T-cell (primary cell): ENCODE data around the gene THSD8. TPM values are rescaled to one million over a fixed set of nuclear protein-coding genes. Genes with fewer than 3 reads are reported as not detected.

Experiments
- ATAC-seq, 4 experiments: fragments of 200-7000 bp in 3 of 4; fragments of 150-1000 bp in 1 of 4; cut with Tn5 transposase; replicated peaks in 1 of 4; 1 replicate in 3 of 4; 2 replicates in 1 of 4; pipeline ENCODE4 v1.10.0; 2021; ENCODE audit warnings: moderate library complexity in 3 of 4, mild to moderate bottlenecking in 2 of 4, moderate number of reproducible peaks in 1 of 4
- CTCF ChIA-PET, 2 donors: fragments of 300-600 bp; sonication (Branson Sonifier 250); formaldehyde crosslinking; loops; one replicate each; lab custom pipeline; 2022; ENCODE audit warnings: antibody characterized with exemption in 2 of 2; lab: Charles Lee
- POLR2A ChIA-PET, 2 donors: fragments of 300-600 bp; sonication (Branson Sonifier 250); formaldehyde crosslinking; loops; one replicate each; lab custom pipeline; 2022; ENCODE audit warnings: antibody characterized with exemption in 2 of 2; lab: Charles Lee
- DNase-seq, 35 experiments: peaks; one replicate each; pipeline versions ENCODE4 v3.0.0 to v3.0.0-alpha.2; 2013 to 2023
- H3K27ac ChIP-seq: one replicate; pipeline ENCODE4 v1.5.1; 2013; ENCODE audit warnings: low read length
- H3K27me3 ChIP-seq, 2 experiments: replicated peaks in 1 of 2; 1 replicate in 1 of 2; 2 replicates in 1 of 2; pipeline versions ENCODE4 v1.6.1 to v1.7.0; 2013; ENCODE audit warnings: low read length in 1 of 2, mixed read lengths in 1 of 2; ENCODE audit not compliant: control insufficient read depth in 2 of 2, insufficient read depth in 2 of 2; ENCODE audit errors: extremely low read depth in 1 of 2
- H3K36me3 ChIP-seq, 2 donors: 1 replicate in 1 of 2; 2 replicates in 1 of 2; pipeline versions ENCODE4 v1.6.1 to v1.7.0; 2013; ENCODE audit warnings: low read length in 1 of 2; ENCODE audit not compliant: control insufficient read depth in 2 of 2, insufficient read depth in 1 of 2; ENCODE audit errors: extremely low read depth in 1 of 2
- H3K4me1 ChIP-seq, 2 experiments: 1 replicate in 1 of 2; 2 replicates in 1 of 2; pipeline versions ENCODE4 v1.6.1 to v1.7.0; 2013; ENCODE audit warnings: low read length in 2 of 2, mixed read lengths in 1 of 2; ENCODE audit not compliant: insufficient read depth in 2 of 2, control insufficient read depth in 1 of 2; ENCODE audit errors: extremely low read depth in 1 of 2
- H3K4me3 ChIP-seq, 2 donors: 1 replicate in 1 of 2; 2 replicates in 1 of 2; pipeline versions ENCODE4 v1.5.1 to v1.7.0; 2013; ENCODE audit warnings: mild to moderate bottlenecking in 2 of 2, low read length in 1 of 2, moderate library complexity in 1 of 2; ENCODE audit not compliant: control insufficient read depth in 1 of 2; ENCODE audit errors: extremely low read depth in 1 of 2
- H3K9me3 ChIP-seq: 2 replicates; pipeline ENCODE4 v1.7.0; 2013
- H3K27ac Mint-ChIP-seq, 2 donors: one replicate each; pipeline ENCODE4 v1.8.0; 2020 to 2021; ENCODE audit warnings: mild to moderate bottlenecking in 2 of 2, mixed read lengths in 2 of 2
- H3K27me3 Mint-ChIP-seq, 2 donors: one replicate each; pipeline ENCODE4 v1.8.0; 2021 to 2022; ENCODE audit warnings: mixed read lengths in 2 of 2
- H3K36me3 Mint-ChIP-seq: one replicate; pipeline ENCODE4 v1.8.0; 2021; ENCODE audit warnings: mixed read lengths
- H3K4me1 Mint-ChIP-seq, 3 donors: one replicate each; pipeline ENCODE4 v1.8.0; 2020 to 2022; ENCODE audit warnings: mixed read lengths in 3 of 3, mild to moderate bottlenecking in 1 of 3
- H3K4me3 Mint-ChIP-seq, 3 donors: one replicate each; pipeline ENCODE4 v1.8.0; 2020 to 2022; ENCODE audit warnings: mild to moderate bottlenecking in 3 of 3, mixed read lengths in 3 of 3, moderate library complexity in 3 of 3
- H3K9me3 Mint-ChIP-seq, 3 donors: one replicate each; pipeline ENCODE4 v1.8.0; 2020 to 2022; ENCODE audit warnings: mixed read lengths in 3 of 3
- WGBS: methylation state at CpG from one replicate; pipeline ENCODE4 v1.1.5; 2013; ENCODE audit warnings: missing lambda C conversion rate; ENCODE audit not compliant: insufficient coverage; 5-methylcytosine and 5-hydroxymethylcytosine counted together
- total RNA-seq, 35 experiments: library from RNA in 6 of 35; stranded (reverse) in 6 of 35; fragments of 120-200 nt in 1 of 35; gene quantifications; one replicate each; pipeline versions ENCODE4 v1.2.1 to v1.2.4 and lab custom pipeline; 2013 to 2026

Gene THSD8
- total RNA-seq, 5 donors from 2014 or later (not counting 1 experiment from before 2014, with no cell fraction given), result 0.63 to 2.4 (median 0.97) TPM; not detected in 1

- DNase-seq, result peak in 4 of 35 experiments; percentile 15 to 61 (median 28)
- Mint-ChIP-seq H3K4me1 (peaks cover 27 to 42% (median 35%) of the 10 kb centered on the region in 3 donors), H3K27me3 (no peaks in the 10 kb centered on the region), H3K36me3 (no peaks in the 10 kb centered on the region), H3K9me3 (no peaks in the 10 kb centered on the region), H3K4me3 (no peak overlapping the region), H3K27ac (peak overlapping the region; percentile 74 to 97)
- Histone ChIP-seq H3K27me3 (no peaks in the 10 kb centered on the region), H3K36me3 (no peaks in the 10 kb centered on the region), H3K4me3 (no peak overlapping the region), H3K27ac (peak overlapping the region; percentile 100), H3K9me3 (no peaks in the 10 kb centered on the region), H3K4me1 (peaks cover 46 to 82% of the 10 kb centered on the region in 2 experiments)
- ChIA-PET CTCF (no interaction called here), POLR2A (no interaction called here)
- no peak for ATAC-seq
- 30% methylated on average over 8 of the region's 18 CpGs for whole genome bisulfite sequencing
Measured at GRCh38 chr19:12786141-12786870, 15.6 kb upstream of the THSD8 start.

GRCh38 chr19:12786952-12787351 lies 14.9 kb upstream of the THSD8 start:
- Mint-ChIP-seq H3K4me3 (no peak overlapping the region), H3K36me3 (no peaks in the 10 kb centered on the region), H3K27ac (peak overlapping the region; percentile 74 to 97), H3K27me3 (no peaks in the 10 kb centered on the region), H3K4me1 (peaks cover 21 to 36% (median 35%) of the 10 kb centered on the region in 3 donors), H3K9me3 (no peaks in the 10 kb centered on the region)
- WGBS, result 100% methylated on average over 2 of the region's 3 CpGs
- peak overlapping the region; percentile 100 for H3K27ac ChIP-seq
- CTCF ChIA-PET, result no interaction called here
- POLR2A ChIA-PET, result no interaction called here
- peaks cover 41 to 75% of the 10 kb centered on the region in 2 experiments for H3K4me1 ChIP-seq
- no peak overlapping the region for H3K4me3 ChIP-seq
- H3K9me3 ChIP-seq, result no peaks in the 10 kb centered on the region
- ATAC-seq, result no peak
- DNase-seq, result no peak
- no peaks in the 10 kb centered on the region for H3K27me3 ChIP-seq
- no peaks in the 10 kb centered on the region for H3K36me3 ChIP-seq

- H3K9me3 Mint-ChIP-seq, result no peaks in the 10 kb centered on the region
- H3K27me3 Mint-ChIP-seq, result no peaks in the 10 kb centered on the region
- H3K36me3 Mint-ChIP-seq, result no peaks in the 10 kb centered on the region
- H3K27me3 ChIP-seq, result no peaks in the 10 kb centered on the region
- DNase-seq (no peak), ATAC-seq (no peak)
- peaks cover 41 to 72% of the 10 kb centered on the region in 2 experiments for H3K4me1 ChIP-seq
- no peak overlapping the region for H3K4me3 ChIP-seq
- ChIA-PET CTCF (no interaction called here), POLR2A (no interaction called here)
- 84% methylated on average over 5 of the region's 10 CpGs for WGBS
- no peak overlapping the region for H3K4me3 Mint-ChIP-seq
- H3K4me1 Mint-ChIP-seq, result peaks cover 17 to 32% (median 30%) of the 10 kb centered on the region in 3 donors
- no peaks in the 10 kb centered on the region for H3K9me3 ChIP-seq
- H3K27ac ChIP-seq, result no peak overlapping the region
- H3K27ac Mint-ChIP-seq, result peak overlapping the region; percentile 96 to 97
- H3K36me3 ChIP-seq, result no peaks in the 10 kb centered on the region
Measured at GRCh38 chr19:12787458-12787857, 14.4 kb upstream of the THSD8 start.

GRCh38 chr19:12788042-12788681 lies 13.7 kb upstream of the THSD8 start:
- Histone ChIP-seq H3K27ac (peak overlapping the region; percentile 98), H3K4me3 (no peak overlapping the region), H3K27me3 (no peaks in the 10 kb centered on the region), H3K4me1 (peaks cover 39 to 65% of the 10 kb centered on the region in 2 experiments), H3K36me3 (no peaks in the 10 kb centered on the region), H3K9me3 (no peaks in the 10 kb centered on the region)
- no peaks in the 10 kb centered on the region for H3K36me3 Mint-ChIP-seq
- no peak for ATAC-seq
- no peak overlapping the region for H3K4me3 Mint-ChIP-seq
- no peaks in the 10 kb centered on the region for H3K27me3 Mint-ChIP-seq
- H3K9me3 Mint-ChIP-seq, result no peaks in the 10 kb centered on the region
- H3K4me1 Mint-ChIP-seq, result peaks cover 17 to 32% (median 30%) of the 10 kb centered on the region in 3 donors
- WGBS, result 86% methylated on average over 3 of the region's 4 CpGs
- ChIA-PET CTCF (no interaction called here), POLR2A (no interaction called here)
- DNase-seq, result no peak
- peak overlapping the region; percentile 96 to 97 for H3K27ac Mint-ChIP-seq

GRCh38 chr19:12788682-12789097 lies 13.2 kb upstream of the THSD8 start:
- peaks cover 17 to 27% (median 26%) of the 10 kb centered on the region in 3 donors for H3K4me1 Mint-ChIP-seq
- no peak overlapping the region for H3K4me3 ChIP-seq
- H3K36me3 Mint-ChIP-seq, result no peaks in the 10 kb centered on the region
- peak overlapping the region; percentile 98 for H3K27ac ChIP-seq
- H3K4me1 ChIP-seq, result peaks cover 34 to 60% of the 10 kb centered on the region in 2 experiments
- no peaks in the 10 kb centered on the region for H3K9me3 ChIP-seq
- H3K27ac Mint-ChIP-seq, result peak overlapping the region; percentile 96 to 97
- no peak for ATAC-seq
- 40% methylated on average over 1 of the region's 12 CpGs for WGBS
- POLR2A ChIA-PET, result no interaction called here
- H3K4me3 Mint-ChIP-seq, result peak overlapping the region; percentile 73 to 92 (median 77)
- DNase-seq, result peak in 19 of 35 experiments; percentile 33 to 79 (median 54)
- CTCF ChIA-PET, result no interaction called here
- H3K36me3 ChIP-seq, result no peaks in the 10 kb centered on the region
- H3K27me3 ChIP-seq, result no peaks in the 10 kb centered on the region
- no peaks in the 10 kb centered on the region for H3K9me3 Mint-ChIP-seq
- H3K27me3 Mint-ChIP-seq, result no peaks in the 10 kb centered on the region

- DNase-seq (peak in 2 of 35 experiments; percentile 15 to 53), ATAC-seq (no peak)
- Histone ChIP-seq H3K36me3 (no peaks in the 10 kb centered on the region), H3K9me3 (no peaks in the 10 kb centered on the region), H3K27ac (peak overlapping the region; percentile 98), H3K4me3 (peak overlapping the region in 1 of 2 donors; percentile 100), H3K27me3 (no peaks in the 10 kb centered on the region), H3K4me1 (peaks cover 34 to 60% of the 10 kb centered on the region in 2 experiments)
- WGBS, result 2% methylated on average over 40 of the region's 46 CpGs
- Mint-ChIP-seq H3K36me3 (no peaks in the 10 kb centered on the region), H3K9me3 (no peaks in the 10 kb centered on the region), H3K4me3 (peak overlapping the region; percentile 73 to 92 (median 92)), H3K27me3 (no peaks in the 10 kb centered on the region), H3K27ac (peak overlapping the region; percentile 96 to 97), H3K4me1 (peaks cover 21 to 30% (median 30%) of the 10 kb centered on the region in 3 donors)
- CTCF ChIA-PET, result interaction anchor here in 1 of 2 donors (0.6 kb wide), 1 partner anchor 13 kb away, joined by 4 read pairs; no protein-coding TSS in a partner anchor
- POLR2A ChIA-PET, result no interaction called here
Measured at GRCh38 chr19:12789098-12789903, 12.6 kb upstream of the THSD8 start.
